ENCODE measurements around the gene TLN1.
A peak's percentile ranks its signal among the peaks of the same experiment; 100 is the strongest.

TLN1 gene

DNA sequence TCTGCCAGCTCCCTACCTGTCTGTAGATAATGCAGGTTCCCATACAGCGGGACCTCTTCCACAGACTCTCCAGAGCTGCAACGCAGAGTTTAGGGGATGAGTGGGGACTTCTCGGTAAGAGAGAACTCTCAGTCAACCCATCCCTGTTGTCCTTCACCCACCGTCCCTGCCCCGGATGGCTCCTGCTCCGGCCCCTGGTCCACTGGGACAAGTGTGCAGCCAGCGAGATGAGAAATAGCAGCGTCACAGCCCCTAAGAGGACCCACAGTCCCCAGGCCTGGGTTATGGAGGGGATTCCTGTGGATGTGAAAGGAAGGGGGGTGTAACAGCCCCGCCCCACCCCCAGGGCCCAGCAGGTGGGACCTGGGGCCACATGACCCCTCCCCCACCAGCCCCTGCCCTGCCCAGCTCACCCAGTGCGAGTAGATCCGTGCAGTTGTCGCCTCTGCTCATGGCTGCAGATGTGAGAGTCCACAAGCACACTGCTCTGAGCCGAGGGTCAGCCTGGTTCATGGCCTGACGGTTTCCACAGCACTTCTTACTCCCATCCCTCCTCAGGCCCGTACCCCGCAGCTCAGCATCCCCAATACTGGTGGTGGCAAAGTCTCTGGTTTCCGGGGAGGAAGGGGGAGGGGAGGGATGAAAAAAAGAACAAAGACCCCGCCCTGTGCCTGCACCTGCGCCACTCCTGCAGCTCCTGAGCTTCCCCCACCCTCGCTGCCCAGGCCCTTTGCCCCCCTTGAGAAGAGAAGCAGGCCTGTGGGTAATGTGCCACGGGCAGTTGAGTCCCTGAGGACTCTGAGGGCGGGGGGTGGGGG lies 81.4 kb downstream of the TLN1 start, which contains the start of gene SIT1:
SIT1 (minus strand) TSS at position 591 of the 818 bp plus-strand sequence; CDS start at position 513, 78 bp downstream.
- peak in 1 of 3 donors; percentile 24 for DNase-seq (ENCODE audit: low read depth in 2 of 3, low spot score in 1 of 3)

DNA sequence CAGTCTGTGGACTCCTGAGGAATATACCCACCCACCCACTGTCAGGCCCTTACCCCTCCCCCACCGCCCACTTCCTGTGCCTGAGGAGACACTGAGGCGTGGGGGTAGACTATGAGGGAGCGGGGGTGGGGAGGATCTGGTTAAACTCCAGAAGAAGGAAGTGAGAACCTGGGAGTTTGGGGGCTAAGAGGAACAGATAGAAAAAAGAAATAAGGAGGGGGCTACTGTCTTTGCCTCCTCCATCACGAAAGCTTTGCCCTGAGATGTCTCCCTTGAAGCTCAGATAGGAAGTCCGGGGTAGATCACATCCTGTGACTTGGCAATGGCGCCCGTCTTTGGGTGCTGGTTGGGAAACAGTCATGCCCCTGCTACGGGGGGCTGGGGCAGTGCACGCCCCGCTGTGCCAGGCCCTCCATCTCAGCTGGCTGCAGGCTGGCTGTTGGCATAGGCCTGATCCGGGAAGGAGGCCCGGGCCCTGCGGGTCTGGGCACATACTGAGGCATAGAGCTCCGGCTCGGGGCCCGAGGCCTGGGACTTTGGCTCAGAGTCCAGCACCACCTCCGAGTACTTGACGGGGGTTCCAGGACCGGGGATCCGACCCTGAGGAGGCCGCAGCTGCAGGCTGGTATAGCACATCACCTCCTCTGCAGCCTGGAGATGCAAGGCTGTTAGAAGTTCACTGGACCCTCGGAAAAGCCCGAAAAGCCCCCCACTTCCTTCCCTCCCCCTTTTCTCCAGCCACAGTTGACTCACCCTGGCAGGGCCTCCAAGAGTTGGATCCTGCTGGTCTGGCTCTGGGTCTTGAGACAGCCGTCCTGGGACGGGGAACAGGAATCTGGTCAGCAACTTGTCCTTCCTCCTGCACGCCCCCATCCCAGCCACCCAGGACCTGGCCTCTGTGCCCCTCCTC lies 82.3 kb downstream of the TLN1 start:
- peak in 1 of 3 donors; percentile 22 for DNase-seq (ENCODE audit: low read depth in 2 of 3, low spot score in 1 of 3)

Measured in stimulated activated CD4-positive, alpha-beta T cell treated with anti-CD3 and anti-CD28 coated beads, Interleukin-12 subunit alpha, Interleukin-12 subunit beta, amount 100 ng/mL, for 48 hours (primary cell).